HG03280 (cell line): ENCODE data around the gene LSAMP.
"Not testable (repeated sequence)": the region's sequence is repeated elsewhere in the genome, so short reads cannot be mapped to it uniquely, and the experiment has no call there.

Source experiments
- ATAC-seq: cut with Tn5 transposase; IDR thresholded peaks from one replicate; pipeline ENCODE4 v1.9.1; 2021; ENCODE audit warnings: mild to moderate bottlenecking, moderate library complexity; ENCODE audit not compliant: unreplicated experiment

LSAMP gene

GRCh38 chr3:115783938-115784738 is 661.1 kb downstream of the LSAMP start:
- peak; percentile 89 for ATAC-seq

GRCh38 chr3:115783426-115783825 is 661.9 kb downstream of the LSAMP start:
- not testable (repeated sequence) for ATAC-seq

GRCh38 chr3:115779011-115779410 is 666.3 kb downstream of the LSAMP start:
- ATAC-seq = no peak

GRCh38 chr3:115772951-115773350 is 672.3 kb downstream of the LSAMP start:
- ATAC-seq = no peak

- ATAC-seq = no peak
Measured at GRCh38 chr3:115768661-115769060, 676.6 kb downstream of the LSAMP start.

GRCh38 chr3:115766587-115767482 is 678.5 kb downstream of the LSAMP start:
- no peak for ATAC-seq

GRCh38 chr3:115761927-115762305 is 683.4 kb downstream of the LSAMP start:
- ATAC-seq = no peak

GRCh38 chr3:115760716-115761115 is 684.6 kb downstream of the LSAMP start:
- no peak for ATAC-seq

GRCh38 chr3:115758076-115758763 is 687.1 kb downstream of the LSAMP start:
- no peak for ATAC-seq

GRCh38 chr3:115752978-115753377 is 692.3 kb downstream of the LSAMP start:
- ATAC-seq = not testable (repeated sequence)
